Measurements from ENCODE around the gene CACNG6.

DNA sequence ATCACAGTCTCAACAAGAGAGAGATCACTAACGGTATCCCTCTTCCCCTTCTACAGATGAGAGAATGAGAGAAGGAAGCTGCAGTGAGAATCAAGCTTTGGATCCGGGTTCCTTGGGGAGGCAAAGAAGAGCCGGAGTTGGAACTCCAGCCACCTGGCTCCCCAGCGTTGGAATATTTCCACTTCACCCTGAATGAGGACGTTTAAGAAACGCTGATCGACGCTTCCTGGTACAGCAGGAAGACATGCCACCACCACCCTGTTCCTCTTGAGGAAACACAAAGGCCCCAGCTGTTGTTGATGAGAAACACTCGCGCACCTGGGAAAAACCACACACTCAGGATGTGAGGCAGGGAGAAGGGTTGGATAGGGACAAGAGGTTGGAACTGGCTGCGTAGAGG is 40.0 kb upstream of the CACNG6 start:
- TF ChIP-seq POLR2A (IDR thresholded peaks at IDR 0.05), result no peak
- TF ChIP-seq, protein P1, sequence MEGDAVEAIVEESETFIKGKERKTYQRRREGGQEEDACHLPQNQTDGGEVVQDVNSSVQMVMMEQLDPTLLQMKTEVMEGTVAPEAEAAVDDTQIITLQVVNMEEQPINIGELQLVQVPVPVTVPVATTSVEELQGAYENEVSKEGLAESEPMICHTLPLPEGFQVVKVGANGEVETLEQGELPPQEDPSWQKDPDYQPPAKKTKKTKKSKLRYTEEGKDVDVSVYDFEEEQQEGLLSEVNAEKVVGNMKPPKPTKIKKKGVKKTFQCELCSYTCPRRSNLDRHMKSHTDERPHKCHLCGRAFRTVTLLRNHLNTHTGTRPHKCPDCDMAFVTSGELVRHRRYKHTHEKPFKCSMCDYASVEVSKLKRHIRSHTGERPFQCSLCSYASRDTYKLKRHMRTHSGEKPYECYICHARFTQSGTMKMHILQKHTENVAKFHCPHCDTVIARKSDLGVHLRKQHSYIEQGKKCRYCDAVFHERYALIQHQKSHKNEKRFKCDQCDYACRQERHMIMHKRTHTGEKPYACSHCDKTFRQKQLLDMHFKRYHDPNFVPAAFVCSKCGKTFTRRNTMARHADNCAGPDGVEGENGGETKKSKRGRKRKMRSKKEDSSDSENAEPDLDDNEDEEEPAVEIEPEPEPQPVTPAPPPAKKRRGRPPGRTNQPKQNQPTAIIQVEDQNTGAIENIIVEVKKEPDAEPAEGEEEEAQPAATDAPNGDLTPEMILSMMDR (IDR thresholded peaks at IDR 0.05), result no peak

Data from Peyer's patch (tissue), 4 donors.